GM23338 (cell line): ENCODE data around the gene SLC25A11. TPM values are rescaled to one million over a fixed set of nuclear protein-coding genes. Genes with fewer than 3 reads are reported as not detected.

ENCODE experiments used
- ATAC-seq: fragments of 200-7000 bp; cut with Tn5 transposase; 3 replicates; pipeline ENCODE4 v1.9.1; 2020
- DNase-seq: peaks from one replicate; pipeline ENCODE4 v3.0.0-alpha.2; 2015; ENCODE audit warnings: low spot score
- H2AFZ ChIP-seq: fragments of 200-600 bp; sonication (generic); 2 replicates; pipeline ENCODE4 v1.8.0; 2016; ENCODE audit warnings: antibody characterized with exemption, mild to moderate bottlenecking, moderate library complexity
- H3F3A ChIP-seq: fragments of 200-600 bp; sonication (generic); replicated peaks from 2 replicates; pipeline ENCODE4 v1.8.0; 2017; ENCODE audit warnings: antibody characterized with exemption, mixed run types, low read depth
- H3K27ac ChIP-seq: fragments of 200-600 bp; sonication (generic); 2 replicates; pipeline ENCODE4 v1.6.1; 2016; ENCODE audit warnings: low read depth
- H3K27me3 ChIP-seq: fragments of 200-600 bp; sonication (generic); 2 replicates; pipeline ENCODE4 v1.8.0; 2016; ENCODE audit warnings: mild to moderate bottlenecking, mixed run types, moderate library complexity; ENCODE audit not compliant: insufficient read depth
- H3K36me3 ChIP-seq: fragments of 200-600 bp; sonication (generic); 2 replicates; pipeline ENCODE4 v1.8.0; 2016; ENCODE audit warnings: mild to moderate bottlenecking; ENCODE audit not compliant: insufficient read depth
- H3K4me1 ChIP-seq: fragments of 200-600 bp; sonication (generic); 2 replicates; pipeline ENCODE4 v1.8.0; 2016; ENCODE audit warnings: mild to moderate bottlenecking, moderate library complexity; ENCODE audit not compliant: insufficient read depth
- H3K4me2 ChIP-seq: fragments of 200-600 bp; sonication (generic); 2 replicates; pipeline ENCODE4 v1.7.1; 2017; ENCODE audit warnings: mixed run types
- H3K4me3 ChIP-seq: fragments of 200-600 bp; sonication (generic); 2 replicates; pipeline ENCODE4 v1.6.1; 2016; ENCODE audit warnings: mixed run types
- H3K79me2 ChIP-seq: fragments of 200-600 bp; sonication (generic); replicated peaks from 2 replicates; pipeline ENCODE4 v1.8.0; 2017; ENCODE audit warnings: mild to moderate bottlenecking; ENCODE audit not compliant: insufficient read depth
- H3K9me2 ChIP-seq: fragments of 200-600 bp; sonication (generic); 2 replicates; pipeline ENCODE4 v1.8.0; 2017; ENCODE audit not compliant: insufficient read depth
- H4K20me1 ChIP-seq: fragments of 200-600 bp; sonication (generic); replicated peaks from 2 replicates; pipeline ENCODE4 v1.8.0; 2017; ENCODE audit warnings: mild to moderate bottlenecking; ENCODE audit not compliant: insufficient read depth
- H3K27ac Mint-ChIP-seq: 2 replicates; pipeline ENCODE4 v1.8.0; 2020; ENCODE audit warnings: inconsistent platforms, mild to moderate bottlenecking, moderate library complexity, mixed read lengths
- H3K27me3 Mint-ChIP-seq: 3 replicates; pipeline ENCODE4 v1.8.0; 2022; ENCODE audit warnings: low read depth, mild to moderate bottlenecking, moderate library complexity, mixed read lengths, inconsistent platforms; ENCODE audit not compliant: insufficient read depth, poor library complexity
- H3K36me3 Mint-ChIP-seq: 3 replicates; pipeline ENCODE4 v1.8.0; 2021; ENCODE audit warnings: low read depth, mild to moderate bottlenecking, inconsistent platforms, moderate library complexity, mixed read lengths
- H3K4me1 Mint-ChIP-seq: 3 replicates; pipeline ENCODE4 v1.8.0; 2020; ENCODE audit warnings: mild to moderate bottlenecking, inconsistent platforms, mixed read lengths
- H3K4me3 Mint-ChIP-seq: 3 replicates; pipeline ENCODE4 v1.8.0; 2021; ENCODE audit warnings: moderate library complexity, mild to moderate bottlenecking, inconsistent platforms, mixed read lengths
- H3K9me3 Mint-ChIP-seq: 3 replicates; pipeline ENCODE4 v1.8.0; 2020; ENCODE audit warnings: moderate library complexity, mild to moderate bottlenecking, inconsistent platforms, mixed read lengths
- CTCF ChIP-seq, 2 experiments: fragments of 200-600 bp in 1 of 2; sonication (generic) in 1 of 2; conservative IDR thresholded peaks; 2 replicates each; pipeline versions ENCODE4 v1.5.1 to v1.6.1; 2016 to 2017; ENCODE audit warnings: antibody characterized with exemption in 2 of 2, low read depth in 2 of 2, mild to moderate bottlenecking in 2 of 2, moderate library complexity in 1 of 2
- EZH2phosphoT487 ChIP-seq: fragments of 200-600 bp; sonication (generic); IDR thresholded peaks from one replicate; pipeline ENCODE4 v1.8.1; 2018; ENCODE audit warnings: antibody characterized with exemption; ENCODE audit not compliant: unreplicated experiment
- NANOG ChIP-seq: IDR thresholded peaks from 2 replicates; pipeline ENCODE4 v1.6.1; 2016; ENCODE audit warnings: antibody characterized with exemption, borderline replicate concordance
- ZNF462 ChIP-seq: fragments of 250-450 bp; sonication (Bioruptor Pico); IDR thresholded peaks from 2 replicates; pipeline ENCODE4 v1.5.0; 2020; ENCODE audit warnings: mild to moderate bottlenecking, moderate library complexity
- polyA plus RNA-seq: library from polyadenylated mRNA; unstranded; fragments of >200 nt; fragmentation: Nextera tagmentation; extraction: Ambion mirVana; gene quantifications from 2 replicates; pipeline ENCODE4 v1.2.1, GENCODE V29; 2016
- total RNA-seq: library from RNA; depleted of rRNA; stranded (reverse); fragments of >200 nt; shearing (Covaris generic); gene quantifications from 2 replicates; pipeline ENCODE4 v1.2.3, GENCODE V29; 2014

Gene SLC25A11
- total and polyA plus RNA-seq, 2 experiments from 2014 or later: 37.8 to 73.6 TPM

- TF ChIP-seq ZNF462 (CRISPR knock-in tag) (no peak), NANOG (no peak), CTCF (conservative IDR thresholded peaks at IDR 0.05; ENCODE audit: low read depth in 2 of 2) (no peak), EZH2phosphoT487 (no peak)
- DNase-seq: no peak
- H3K4me3 Mint-ChIP-seq: no peak overlapping the region
These were observed 18.3 kb upstream of the SLC25A11 start for GRCh38 chr17:4958102-4958501.

More at GRCh38 chr17:4958102-4958501, 18.3 kb upstream of the SLC25A11 start:
- Histone ChIP-seq H3K36me3 (no peaks in the 10 kb centered on the region), H3K4me2 (no peak overlapping the region), H3K27ac (no peak overlapping the region), H3F3A (no peaks in the 10 kb centered on the region), H2AFZ (no peak overlapping the region), H3K4me3 (no peak overlapping the region), H3K9me2 (no peaks in the 10 kb centered on the region), H4K20me1 (no peaks in the 10 kb centered on the region; the same call in none of the 2 replicates), H3K79me2 (no peaks in the 10 kb centered on the region), H3K4me1 (peaks cover 15% of the 10 kb centered on the region), H3K27me3 (no peaks in the 10 kb centered on the region)
- Mint-ChIP-seq H3K36me3 (peaks cover 37% of the 10 kb centered on the region), H3K4me1 (peaks cover 25% of the 10 kb centered on the region), H3K27me3 (peaks cover 9% of the 10 kb centered on the region), H3K9me3 (peaks cover 4% of the 10 kb centered on the region; the same call in 2 of the 3 replicates), H3K27ac (no peak overlapping the region)
- no peak for ATAC-seq
